ENCODE data around the gene NCOA5.

GRCh38 chr20:46108976-46109375 is 19.2 kb upstream of the NCOA5 start:
- TF ChIP-seq CTCF (tag by site-specific recombination; IDR thresholded peaks at IDR 0.05), result no peak
- no peak for TF ChIP-seq MYNN (tag by site-specific recombination; IDR thresholded peaks at IDR 0.05; ENCODE audit: borderline replicate concordance)
- TF ChIP-seq ZNF23 (tag by site-specific recombination; IDR thresholded peaks at IDR 0.05; ENCODE audit: borderline replicate concordance), result no peak
- TF ChIP-seq PRDM6 (tag by site-specific recombination; IDR thresholded peaks at IDR 0.05), result no peak
- TF ChIP-seq MZF1 (tag by site-specific recombination; IDR thresholded peaks at IDR 0.05; ENCODE audit: borderline replicate concordance), result no peak
- TF ChIP-seq ZNF302 (tag by site-specific recombination; IDR thresholded peaks at IDR 0.05; ENCODE audit: low read depth), result no peak
- no peak for TF ChIP-seq PBX3 (CRISPR knock-in tag; IDR thresholded peaks at IDR 0.05)

Measured in HEK293 (cell line).